ENCODE data around the gene PKP3. TPM values are rescaled to one million over a fixed set of nuclear protein-coding genes. Genes with fewer than 3 reads are reported as not detected.
"Not testable (repeated sequence)": the region's sequence is repeated elsewhere in the genome, so short reads cannot be mapped to it uniquely, and the experiment has no call there.

PKP3 gene
- total RNA-seq, 1 donor from 2014 or later = not detected

- intact Hi-C loops (cut with micrococcal nuclease) = not testable (repeated sequence)
These were observed 30.8 kb downstream of the PKP3 start for GRCh38 chr11:424766-425165.

GRCh38 chr11:425301-425700 lies 31.3 kb downstream of the PKP3 start:
- intact Hi-C loops (cut with micrococcal nuclease) = no loop called here

GRCh38 chr11:426851-427250 lies 32.8 kb downstream of the PKP3 start:
- intact Hi-C loops (cut with micrococcal nuclease) = no loop called here

- intact Hi-C loops (cut with micrococcal nuclease) = no loop called here
These were observed 34.3 kb downstream of the PKP3 start for GRCh38 chr11:428295-428694.

- intact Hi-C loops (cut with micrococcal nuclease) = no loop called here
These were observed 35.4 kb downstream of the PKP3 start for GRCh38 chr11:429391-429790.

- intact Hi-C loops (cut with micrococcal nuclease) = no loop called here
These were observed 36.0 kb downstream of the PKP3 start for GRCh38 chr11:429931-430456.

GRCh38 chr11:431921-432320 lies 37.9 kb downstream of the PKP3 start:
- intact Hi-C loops (cut with micrococcal nuclease) = no loop called here

- intact Hi-C loops (cut with micrococcal nuclease) = no loop called here
These were observed 38.6 kb downstream of the PKP3 start for GRCh38 chr11:432501-433100.

GRCh38 chr11:433111-433510 lies 39.1 kb downstream of the PKP3 start:
- intact Hi-C loops (cut with micrococcal nuclease) = no loop called here

- intact Hi-C loops (cut with micrococcal nuclease) = no loop called here
These were observed 39.6 kb downstream of the PKP3 start for GRCh38 chr11:433641-434040.

GRCh38 chr11:434496-434895 lies 40.5 kb downstream of the PKP3 start:
- intact Hi-C loops (cut with micrococcal nuclease) = no loop called here

GRCh38 chr11:434999-435740 lies 41.2 kb downstream of the PKP3 start:
- intact Hi-C loops (cut with micrococcal nuclease) = not testable (repeated sequence)

- intact Hi-C loops (cut with micrococcal nuclease) = no loop called here
These were observed 43.3 kb downstream of the PKP3 start for GRCh38 chr11:437228-437870.

GRCh38 chr11:438101-438844 lies 44.3 kb downstream of the PKP3 start:
- intact Hi-C loops (cut with micrococcal nuclease) = no loop called here

- intact Hi-C loops (cut with micrococcal nuclease) = no loop called here
These were observed 45.5 kb downstream of the PKP3 start for GRCh38 chr11:439315-440064.

GRCh38 chr11:440065-441042 lies 46.3 kb downstream of the PKP3 start:
- intact Hi-C loops (cut with micrococcal nuclease) = no loop called here

- intact Hi-C loops (cut with micrococcal nuclease) = no loop called here
These were observed 47.0 kb downstream of the PKP3 start for GRCh38 chr11:441043-441417.

GRCh38 chr11:441418-442274 lies 47.6 kb downstream of the PKP3 start, which contains the start of gene ANO9:
ANO9 (minus strand) TSS chr11:442011; CDS start chr11:441926, 85 bp downstream.
- intact Hi-C loops (cut with micrococcal nuclease) = no loop called here

- intact Hi-C loops (cut with micrococcal nuclease) = no loop called here
These were observed 48.6 kb downstream of the PKP3 start for GRCh38 chr11:442611-443081.

Measured in T-helper 1 cell treated with Interleukin-12 subunit alpha and Interleukin-12 subunit beta and Interleukin-4 antibody, amounts not matched to agents 30 ng/mL and 1 ng/mL, for 36 hours (primary cell).